Spleen (tissue), 11 donors: ENCODE measurements around the gene STUM. TPM values are rescaled to one million over a fixed set of nuclear protein-coding genes. Genes with fewer than 3 reads are reported as not detected.
"Not testable (repeated sequence)": the region's sequence is repeated elsewhere in the genome, so short reads cannot be mapped to it uniquely, and the experiment has no call there.

Experiments used
- DNase-seq: peaks from one replicate; pipeline ENCODE4 v3.0.0-alpha.2; 2020
- H3K27ac ChIP-seq, 8 donors: fragments of 200-600 bp; sonication (generic) in 7 of 8; 1 replicate in 4 of 8; 2 replicates in 4 of 8; pipeline versions ENCODE4 v1.5.0 to v1.8.0; 2016 to 2021; ENCODE audit warnings: inconsistent platforms in 4 of 8, mild to moderate bottlenecking in 4 of 8, moderate library complexity in 1 of 8
- H3K27me3 ChIP-seq, 7 donors: fragments of 200-600 bp; sonication (generic) in 6 of 7; replicated peaks in 1 of 7; 1 replicate in 4 of 7; 2 replicates in 3 of 7; pipeline versions ENCODE4 v1.5.0 to v1.8.0; 2016 to 2021; ENCODE audit warnings: inconsistent platforms in 3 of 7, mild to moderate bottlenecking in 1 of 7
- H3K36me3 ChIP-seq, 6 donors: fragments of 200-600 bp; sonication (generic) in 5 of 6; 1 replicate in 4 of 6; 2 replicates in 2 of 6; pipeline versions ENCODE4 v1.5.0 to v1.8.0; 2016 to 2021; ENCODE audit warnings: inconsistent platforms in 2 of 6
- H3K4me1 ChIP-seq, 6 donors: fragments of 200-600 bp; sonication (generic) in 5 of 6; 1 replicate in 3 of 6; 2 replicates in 3 of 6; pipeline versions ENCODE4 v1.5.0 to v1.8.0; 2016 to 2021; ENCODE audit warnings: inconsistent platforms in 3 of 6
- H3K4me3 ChIP-seq, 8 donors: fragments of 200-600 bp; sonication (generic) in 7 of 8; 1 replicate in 4 of 8; 2 replicates in 4 of 8; pipeline versions ENCODE4 v1.5.0 to v1.8.0; 2016 to 2021; ENCODE audit warnings: inconsistent platforms in 4 of 8, mild to moderate bottlenecking in 4 of 8, moderate library complexity in 2 of 8
- H3K9me3 ChIP-seq, 8 donors: fragments of 200-600 bp; sonication (generic) in 7 of 8; 1 replicate in 4 of 8; 2 replicates in 4 of 8; pipeline versions ENCODE4 v1.5.0 to v1.8.0; 2016 to 2021; ENCODE audit warnings: inconsistent platforms in 4 of 8
- CTCF ChIP-seq, 11 experiments: fragments of 200-600 bp in 7 of 11; fragments of 450-650 bp in 4 of 11; sonication (generic) in 4 of 11; IDR thresholded peaks in 8 of 11; conservative IDR thresholded peaks in 3 of 11; 1 replicate in 7 of 11; 2 replicates in 4 of 11; pipeline versions ENCODE4 v1.4.0 to v1.8.0; 2016 to 2021; ENCODE audit warnings: antibody characterized with exemption in 11 of 11, inconsistent platforms in 4 of 11, mild to moderate bottlenecking in 1 of 11
- POLR2A ChIP-seq, 3 donors: fragments of 450-650 bp; IDR thresholded peaks; one replicate each; pipeline ENCODE4 v1.5.1; 2017; ENCODE audit warnings: antibody characterized with exemption in 3 of 3, mild to moderate bottlenecking in 1 of 3
- POLR2AphosphoS5 ChIP-seq, 3 donors: sonication (generic); formaldehyde crosslinking; IDR thresholded peaks; one replicate each; pipeline ENCODE4 v1.5.1; 2017; ENCODE audit warnings: antibody characterized with exemption in 3 of 3
- WGBS, 5 donors: extraction: QIAGEN DNeasy Blood & Tissue Kit in 3 of 5; methylation state at CpG; one replicate each; pipeline versions ENCODE4 v1.1.5 to v1.1.7; 2013 to 2018; 5-methylcytosine and 5-hydroxymethylcytosine counted together
- intact Hi-C: fragments of 100-400 bp; cut with DNase I; formaldehyde crosslinking; loops from one replicate; pipeline ENCODE4 v1.15.0; 2023; ENCODE audit warnings: low total_unique reads
- polyA plus RNA-seq, 3 donors: library from polyadenylated mRNA; stranded (reverse); fragments of 200-250 nt; gene quantifications; one replicate each; pipeline ENCODE4 v1.2.1, GENCODE V29; 2013
- total RNA-seq, 7 donors: library from RNA; depleted of rRNA in 3 of 7; stranded (reverse); fragments of >200 nt in 3 of 7; fragmentation: NEBNext Ultra II Directional in 4 of 7; extraction: Animal tissue kit (Norgen Biotek cat#: 25700) in 4 of 7; gene quantifications; one replicate each; pipeline versions ENCODE4 v1.1.0 to v1.2.1, GENCODE V29; 2016 to 2021
- donor health status: healthy with polysubstance abuse.
- donor health status: DM: no; HTN: no; CAD: no; lungs with moderate emphysema.
- donor health status: DM: no; HTN: no; CAD: no.
- donor health status: Bipolar disorder and iron deficiency.
- donor health status: healthy.
- donor health status: DM: no; HTN: no; CAD: no.
- donor health status: DM: yes; HTN: yes; CAD: no.

STUM gene
- total and polyA plus RNA-seq, 10 donors, result 0.11 to 2.8 (median 0.49) TPM

GRCh38 chr1:226617109-226617508, 68.5 kb downstream of the STUM start:
- WGBS, 5 donors, result 80 to 93% (median 91%) methylated on average over 8 of the region's 8 CpGs
- no peaks in the 10 kb centered on the region for H3K36me3 ChIP-seq
- H3K4me1 ChIP-seq, result no peaks in the 10 kb centered on the region
- no peak overlapping the region for H3K4me3 ChIP-seq
- peaks cover 0 to 13% (median under 1%) of the 10 kb centered on the region in 8 donors for H3K9me3 ChIP-seq
- no peaks in the 10 kb centered on the region for H3K27me3 ChIP-seq
- peak; percentile 28 for DNase-seq
- H3K27ac ChIP-seq, result no peak overlapping the region
- TF ChIP-seq POLR2A (IDR thresholded peaks at IDR 0.05), result no peak
- TF ChIP-seq POLR2AphosphoS5 (IDR thresholded peaks at IDR 0.05), result no peak
- TF ChIP-seq CTCF (IDR thresholded peaks at IDR 0.05 in 8 of 11, conservative IDR thresholded peaks at IDR 0.05 in 3 of 11), result no peak
- intact Hi-C loops, result no loop called here

- H3K36me3 ChIP-seq, H3K27me3 ChIP-seq, H3K27ac ChIP-seq, H3K4me3 ChIP-seq, H3K4me1 ChIP-seq, intact Hi-C loops: not testable (repeated sequence)
- 80 to 100% (median 89%) methylated on average over 1 of the region's 1 CpG for WGBS, 5 donors
- peaks cover 0 to 17% (median 1%) of the 10 kb centered on the region in 8 donors for H3K9me3 ChIP-seq
- peak; percentile 6 for DNase-seq
These were observed 69.2 kb downstream of the STUM start for GRCh38 chr1:226617719-226618118.

- Histone ChIP-seq H3K27me3 (no peaks in the 10 kb centered on the region), H3K9me3 (peaks cover 0 to 17% (median 1%) of the 10 kb centered on the region in 8 donors), H3K27ac (no peak overlapping the region), H3K4me3 (no peak overlapping the region), H3K36me3 (no peaks in the 10 kb centered on the region), H3K4me1 (no peaks in the 10 kb centered on the region)
- intact Hi-C loops, result no loop called here
- no peak for TF ChIP-seq POLR2A (IDR thresholded peaks at IDR 0.05)
- no peak for TF ChIP-seq POLR2AphosphoS5 (IDR thresholded peaks at IDR 0.05)
- no peak for TF ChIP-seq CTCF (IDR thresholded peaks at IDR 0.05 in 8 of 11, conservative IDR thresholded peaks at IDR 0.05 in 3 of 11)
- peak; percentile 25 for DNase-seq
- WGBS, 5 donors, result 67 to 92% (median 89%) methylated on average over 4 to 5 of the region's 5 CpGs; no CpG with 5 or more reads in 1 of the 5 donors
These were observed 69.8 kb downstream of the STUM start for GRCh38 chr1:226618380-226618779.

DNA sequence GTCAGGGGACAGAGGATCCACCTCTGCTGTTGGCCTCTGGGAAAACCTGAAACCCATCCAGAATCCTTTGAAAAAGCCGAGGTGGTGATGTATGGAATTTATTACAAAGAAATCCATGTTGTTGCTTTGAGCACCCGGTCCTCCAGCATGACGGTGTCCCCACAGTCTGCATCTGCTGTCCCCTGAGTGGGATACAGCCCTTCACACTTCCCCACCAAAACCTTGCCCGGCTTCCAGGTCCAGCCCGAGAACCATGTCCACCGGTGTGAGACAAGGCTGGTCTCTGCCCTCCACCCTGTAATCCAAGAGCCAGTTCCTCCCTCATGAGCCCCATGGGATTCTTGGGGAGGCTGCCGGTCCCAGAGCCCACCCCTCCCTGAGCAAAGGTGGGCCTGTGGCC, 70.5 kb downstream of the STUM start:
- Histone ChIP-seq H3K4me1 (no peaks in the 10 kb centered on the region), H3K4me3 (no peak overlapping the region), H3K27me3 (no peaks in the 10 kb centered on the region), H3K9me3 (peaks cover 0 to 17% (median 1%) of the 10 kb centered on the region in 8 donors), H3K27ac (no peak overlapping the region), H3K36me3 (no peaks in the 10 kb centered on the region)
- intact Hi-C loops, result no loop called here
- WGBS, 5 donors, result 74 to 95% (median 91%) methylated on average over 7 of the region's 7 CpGs
- no peak for TF ChIP-seq POLR2AphosphoS5 (IDR thresholded peaks at IDR 0.05)
- TF ChIP-seq CTCF (IDR thresholded peaks at IDR 0.05 in 8 of 11, conservative IDR thresholded peaks at IDR 0.05 in 3 of 11), result no peak
- no peak for TF ChIP-seq POLR2A (IDR thresholded peaks at IDR 0.05)
- no peak for DNase-seq

- H3K27me3 ChIP-seq, result no peaks in the 10 kb centered on the region
- H3K9me3 ChIP-seq, result peaks cover 0 to 17% (median 1%) of the 10 kb centered on the region in 8 donors
- TF ChIP-seq POLR2AphosphoS5 (IDR thresholded peaks at IDR 0.05) (no peak), CTCF (IDR thresholded peaks at IDR 0.05 in 8 of 11, conservative IDR thresholded peaks at IDR 0.05 in 3 of 11) (no peak), POLR2A (IDR thresholded peaks at IDR 0.05) (no peak)
- no peak overlapping the region for H3K27ac ChIP-seq
- intact Hi-C loops, result no loop called here
- DNase-seq, result no peak
- peaks cover 6 to 14% (median 12%) of the 10 kb centered on the region in 6 donors for H3K4me1 ChIP-seq
- H3K36me3 ChIP-seq, result no peaks in the 10 kb centered on the region
- H3K4me3 ChIP-seq, result no peak overlapping the region
These were observed 73.4 kb downstream of the STUM start for GRCh38 chr1:226622012-226622411.
